NCI-H2029 treated with DMSO at 0.1 percent for 48 hours (cell line): ENCODE data around the gene RLN2.
"Not testable (repeated sequence)": the region's sequence is repeated elsewhere in the genome, so short reads cannot be mapped to it uniquely, and the experiment has no call there.

Experiments used
- DNase-seq: peaks from one replicate; lab custom pipeline; 2025; lab: John Stamatoyannopoulos, UW

Gene RLN2, protein sequence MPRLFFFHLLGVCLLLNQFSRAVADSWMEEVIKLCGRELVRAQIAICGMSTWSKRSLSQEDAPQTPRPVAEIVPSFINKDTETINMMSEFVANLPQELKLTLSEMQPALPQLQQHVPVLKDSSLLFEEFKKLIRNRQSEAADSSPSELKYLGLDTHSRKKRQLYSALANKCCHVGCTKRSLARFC

DNA sequence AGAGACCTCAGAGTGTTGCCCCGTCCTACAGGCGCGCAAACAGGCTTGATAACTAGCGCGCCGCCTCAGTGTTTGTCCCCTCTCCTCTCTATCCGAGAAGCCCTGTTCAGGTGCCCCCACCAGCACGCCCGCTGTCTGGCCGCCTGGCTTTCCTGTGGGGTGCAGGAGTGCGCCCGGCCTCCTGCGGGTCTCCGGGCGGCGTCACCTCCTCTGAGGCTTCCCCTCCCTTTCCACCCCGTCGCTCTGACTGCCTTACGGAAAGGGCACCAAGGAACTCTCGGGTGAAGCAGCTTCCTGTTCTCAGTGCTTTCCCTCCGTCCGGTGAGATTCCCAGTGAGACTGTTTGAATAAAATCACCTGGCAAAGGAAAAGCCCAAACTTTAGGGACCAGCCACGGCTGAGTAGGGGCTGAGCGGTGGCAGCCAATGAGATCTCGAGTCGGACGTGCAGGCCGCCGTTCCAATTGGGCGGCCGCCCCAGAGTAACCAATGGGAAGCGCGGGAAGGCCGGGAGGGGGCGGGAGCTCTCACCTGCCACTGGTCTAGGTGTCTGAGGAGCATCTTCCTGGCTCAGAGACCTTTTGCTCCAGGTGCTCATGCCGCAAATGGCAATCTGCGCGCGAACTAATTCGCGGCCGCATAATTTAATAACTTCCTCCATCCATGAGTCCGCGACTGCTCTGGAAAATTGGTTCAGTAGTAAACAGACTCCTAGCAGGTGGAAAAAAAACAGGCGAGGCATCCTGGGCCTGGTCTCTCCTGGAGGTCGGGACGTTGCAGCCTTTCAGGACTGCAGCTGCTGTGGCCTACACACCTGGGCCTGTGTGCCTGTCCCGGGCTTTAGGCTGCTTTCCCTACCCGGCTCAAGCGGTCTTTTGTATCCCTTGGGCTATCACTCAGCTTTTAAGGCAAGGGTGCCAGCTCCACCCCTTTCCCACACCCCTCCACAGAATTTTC, at the start of gene RLN2:
Gene RLN2 (minus strand): TSS at position 877 of the 956 bp plus-strand sequence. CDS start 136 bp downstream, at position 741.
- DNase-seq = not testable (repeated sequence)

DNA sequence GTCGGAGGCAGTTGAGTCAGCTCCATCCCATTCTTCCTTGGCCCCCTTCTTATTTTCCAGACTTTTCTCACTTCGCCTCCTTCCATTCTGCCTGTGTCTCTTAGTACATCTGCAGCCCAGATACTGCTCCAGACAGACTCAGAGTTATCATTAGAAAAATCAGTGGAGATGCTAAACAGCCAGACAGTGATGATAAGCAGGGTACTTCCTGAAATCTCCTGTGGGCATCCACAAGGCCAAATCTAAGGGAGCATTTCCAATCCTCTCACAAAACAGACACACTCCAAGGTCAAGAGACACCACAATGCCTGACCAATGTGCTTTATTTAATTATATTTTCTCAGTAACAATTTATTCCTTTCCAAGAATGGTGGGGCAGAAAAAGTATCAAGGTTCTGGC, 49.7 kb upstream of the RLN2 start:
- DNase-seq = no peak

DNA sequence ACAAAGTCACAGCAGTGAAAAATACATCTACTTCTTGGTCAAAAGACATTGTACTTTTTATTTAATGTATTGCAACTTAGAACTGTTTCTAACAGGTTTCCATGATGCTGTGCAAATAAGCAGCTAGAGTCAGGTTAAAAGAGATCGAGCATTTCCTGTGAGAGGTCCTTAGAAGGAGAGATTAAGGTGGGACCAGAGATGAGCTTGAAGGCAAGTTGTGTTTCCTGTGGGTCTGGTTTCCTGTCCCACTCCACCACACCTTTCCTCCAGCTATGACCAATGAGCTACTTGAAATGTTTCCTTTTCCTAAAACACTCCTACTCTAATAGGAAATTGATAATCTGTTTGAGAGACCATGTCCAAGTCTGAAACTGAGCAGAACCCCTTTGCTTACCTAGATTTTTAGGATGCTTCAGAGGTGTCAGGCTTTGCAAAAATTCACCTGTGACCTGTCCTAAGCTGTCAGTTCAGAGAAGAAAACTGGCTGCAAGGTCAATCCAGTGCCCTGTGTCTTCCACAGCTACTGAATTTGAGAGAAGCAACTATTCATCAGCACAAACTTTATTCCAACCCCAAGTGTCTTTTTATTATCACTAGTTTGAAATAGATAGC, 48.2 kb upstream of the RLN2 start:
- DNase-seq = no peak

DNA sequence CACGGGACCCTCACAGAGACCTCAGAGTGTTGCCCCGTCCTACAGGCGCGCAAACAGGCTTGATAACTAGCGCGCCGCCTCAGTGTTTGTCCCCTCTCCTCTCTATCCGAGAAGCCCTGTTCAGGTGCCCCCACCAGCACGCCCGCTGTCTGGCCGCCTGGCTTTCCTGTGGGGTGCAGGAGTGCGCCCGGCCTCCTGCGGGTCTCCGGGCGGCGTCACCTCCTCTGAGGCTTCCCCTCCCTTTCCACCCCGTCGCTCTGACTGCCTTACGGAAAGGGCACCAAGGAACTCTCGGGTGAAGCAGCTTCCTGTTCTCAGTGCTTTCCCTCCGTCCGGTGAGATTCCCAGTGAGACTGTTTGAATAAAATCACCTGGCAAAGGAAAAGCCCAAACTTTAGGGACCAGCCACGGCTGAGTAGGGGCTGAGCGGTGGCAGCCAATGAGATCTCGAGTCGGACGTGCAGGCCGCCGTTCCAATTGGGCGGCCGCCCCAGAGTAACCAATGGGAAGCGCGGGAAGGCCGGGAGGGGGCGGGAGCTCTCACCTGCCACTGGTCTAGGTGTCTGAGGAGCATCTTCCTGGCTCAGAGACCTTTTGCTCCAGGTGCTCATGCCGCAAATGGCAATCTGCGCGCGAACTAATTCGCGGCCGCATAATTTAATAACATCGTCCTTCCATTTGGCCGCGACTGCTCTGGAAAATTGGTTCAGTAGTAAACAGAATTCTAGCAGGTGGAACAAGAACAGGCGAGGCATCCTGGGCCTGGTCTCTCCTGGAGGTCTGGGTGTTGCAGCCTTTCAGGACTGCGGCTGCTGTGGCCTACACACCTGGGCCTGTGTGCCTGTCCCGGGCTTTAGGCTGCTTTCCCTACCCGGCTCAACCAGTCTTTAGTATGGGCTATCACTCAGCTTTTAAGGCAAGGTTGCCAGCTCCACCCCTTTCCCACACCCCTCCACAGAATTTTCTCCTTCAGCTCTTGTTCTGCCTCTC, 34.8 kb upstream of the RLN2 start, which contains the start of gene RLN1:
Gene RLN1 (minus strand): TSS at position 885 of the 990 bp plus-strand sequence. CDS start 130 bp downstream, at position 755.
- DNase-seq = not testable (repeated sequence)

DNA sequence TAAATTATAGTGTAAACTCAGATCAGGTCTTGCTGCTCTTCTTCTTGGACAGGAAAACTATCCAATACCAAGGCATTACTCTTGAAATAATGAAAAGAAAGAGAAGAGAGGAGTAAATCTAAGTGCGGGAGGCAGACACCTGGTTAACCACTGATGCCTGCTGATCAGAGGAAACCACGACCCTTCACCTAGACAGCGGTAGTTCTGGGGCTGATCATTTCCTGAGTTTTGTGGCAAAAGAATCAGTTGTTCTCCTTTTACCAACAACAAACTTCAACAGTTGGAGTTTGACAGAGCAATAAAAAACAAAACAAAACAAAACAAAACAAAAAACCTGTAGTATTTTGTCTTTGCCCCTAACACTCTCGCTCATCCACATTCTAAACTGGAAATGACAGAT, 32.2 kb upstream of the RLN2 start:
- DNase-seq = no peak

DNA sequence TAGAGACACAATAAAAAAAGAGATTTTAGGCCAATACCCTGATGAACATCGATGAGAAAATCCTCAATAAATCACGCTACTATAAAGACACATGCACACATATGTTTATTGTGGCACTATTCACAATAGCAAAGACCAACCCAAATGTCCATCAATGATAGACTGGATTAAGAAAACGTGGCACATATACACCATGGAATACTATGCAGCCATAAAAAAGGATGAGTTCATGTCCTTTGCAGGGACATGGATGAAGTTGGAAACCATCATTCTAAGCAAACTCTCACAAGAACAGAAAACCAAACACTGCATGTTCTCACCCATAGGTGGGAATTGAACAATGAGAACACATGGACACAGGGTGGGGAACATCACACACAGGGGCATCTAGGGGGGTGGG, 26.8 kb upstream of the RLN2 start:
- not testable (repeated sequence) for DNase-seq

DNA sequence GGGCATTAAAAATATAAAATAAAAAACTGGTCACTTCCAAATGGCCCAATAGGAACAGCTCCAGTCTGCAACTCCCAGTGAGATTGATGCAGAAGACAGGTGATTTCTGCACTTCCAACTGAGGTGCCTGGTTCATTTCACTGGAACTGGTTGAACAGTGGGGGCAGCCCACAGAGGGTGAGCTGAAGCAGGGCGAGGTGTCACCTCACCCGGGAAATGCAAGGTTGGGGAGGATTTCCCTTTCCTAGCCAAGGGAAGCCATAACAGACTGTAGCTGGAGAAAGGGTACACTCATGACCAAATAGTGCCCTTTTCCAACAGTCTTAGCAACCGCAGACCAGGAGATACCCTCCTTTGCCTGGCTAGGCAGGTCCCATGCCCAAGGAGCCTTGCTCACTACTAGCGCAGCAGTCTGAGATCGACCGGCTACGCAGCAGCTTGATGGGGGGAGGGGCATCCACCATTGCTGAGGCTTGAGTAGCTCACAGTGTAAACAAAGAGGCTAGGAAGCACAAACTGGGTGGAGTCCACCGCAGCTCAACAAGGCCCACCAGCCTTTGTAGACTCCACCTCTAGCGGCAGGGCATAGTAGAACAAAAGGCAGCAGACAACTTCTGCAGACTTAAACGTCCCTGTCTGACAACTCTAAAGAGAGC, 22.5 kb upstream of the RLN2 start:
- DNase-seq = no peak

DNA sequence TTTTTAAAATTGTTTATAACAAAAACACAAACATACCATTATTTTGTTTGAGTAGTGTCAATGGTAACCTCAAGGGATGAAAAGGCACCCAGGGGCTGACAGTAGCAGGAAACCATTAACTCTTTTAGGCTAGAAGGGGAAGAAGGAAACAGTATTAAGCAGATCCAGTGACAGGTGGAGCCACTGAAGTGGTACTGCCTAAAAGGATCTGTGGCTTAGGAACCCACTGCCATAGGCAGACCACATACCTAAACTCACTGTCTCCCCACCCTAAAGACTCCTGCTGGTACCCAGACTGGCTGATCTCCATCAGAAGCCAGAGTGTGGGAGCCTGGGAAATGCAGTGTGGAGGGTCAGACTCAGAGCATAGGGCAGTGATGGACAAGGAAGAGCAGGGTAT, 21.7 kb upstream of the RLN2 start:
- DNase-seq = no peak

DNA sequence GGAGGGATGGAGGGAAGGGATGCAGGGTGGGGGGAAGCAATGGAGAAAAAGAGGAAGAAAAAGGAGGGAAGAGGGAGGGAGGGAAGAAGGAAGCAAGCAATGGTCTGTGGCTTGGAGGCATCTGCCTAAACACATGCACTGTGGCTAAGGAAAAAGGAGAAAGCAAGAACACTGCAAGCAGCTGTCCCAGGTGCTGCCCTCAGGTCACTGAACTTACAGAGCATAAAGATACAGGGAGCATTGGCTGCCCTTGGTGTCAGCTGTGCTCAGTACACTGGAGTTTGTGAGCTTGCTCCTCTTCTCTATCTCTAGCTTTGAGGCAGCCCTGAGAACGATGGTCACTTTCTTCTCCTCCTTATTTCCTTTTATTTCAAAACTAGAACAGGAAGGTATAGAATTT, 17.1 kb upstream of the RLN2 start:
- DNase-seq = not testable (repeated sequence)

DNA sequence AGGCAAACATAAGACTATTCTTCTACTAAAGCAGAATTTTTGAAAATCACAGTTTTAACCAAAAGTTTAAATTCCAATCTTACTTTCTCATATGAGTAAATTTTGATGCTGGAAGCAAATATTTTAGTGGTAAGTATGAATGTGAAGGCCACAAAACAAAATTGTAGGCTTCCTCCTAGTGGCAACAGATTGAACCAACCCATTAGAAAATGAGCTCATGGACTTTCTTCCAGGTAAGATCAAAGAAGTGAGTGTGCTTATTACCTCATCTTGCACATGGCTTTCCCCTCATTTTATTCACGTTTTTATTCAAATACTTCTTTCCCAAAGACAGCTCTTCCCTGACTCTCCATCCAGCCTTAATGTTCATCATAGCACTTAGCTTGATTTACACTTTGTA, 16.5 kb upstream of the RLN2 start:
- no peak for DNase-seq

DNA sequence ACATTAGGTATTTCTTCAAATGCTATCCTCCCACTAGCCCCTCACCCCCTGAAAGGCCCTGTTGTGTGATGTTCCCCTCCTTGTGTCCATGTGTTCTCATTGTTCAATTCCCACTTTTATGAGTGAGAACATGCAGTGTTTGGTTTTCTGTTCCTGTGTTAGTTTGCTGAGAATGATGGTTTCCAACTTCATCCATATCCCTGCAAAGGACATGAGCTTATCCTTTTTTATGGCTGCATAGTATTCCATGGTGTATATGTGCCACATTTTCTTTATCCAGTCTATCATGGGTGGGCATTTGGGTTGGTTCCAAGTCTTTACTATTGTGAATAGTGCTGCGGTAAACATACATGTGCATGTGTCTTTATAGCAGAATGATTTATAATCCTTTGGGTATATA, 11.9 kb upstream of the RLN2 start:
- not testable (repeated sequence) for DNase-seq

DNA sequence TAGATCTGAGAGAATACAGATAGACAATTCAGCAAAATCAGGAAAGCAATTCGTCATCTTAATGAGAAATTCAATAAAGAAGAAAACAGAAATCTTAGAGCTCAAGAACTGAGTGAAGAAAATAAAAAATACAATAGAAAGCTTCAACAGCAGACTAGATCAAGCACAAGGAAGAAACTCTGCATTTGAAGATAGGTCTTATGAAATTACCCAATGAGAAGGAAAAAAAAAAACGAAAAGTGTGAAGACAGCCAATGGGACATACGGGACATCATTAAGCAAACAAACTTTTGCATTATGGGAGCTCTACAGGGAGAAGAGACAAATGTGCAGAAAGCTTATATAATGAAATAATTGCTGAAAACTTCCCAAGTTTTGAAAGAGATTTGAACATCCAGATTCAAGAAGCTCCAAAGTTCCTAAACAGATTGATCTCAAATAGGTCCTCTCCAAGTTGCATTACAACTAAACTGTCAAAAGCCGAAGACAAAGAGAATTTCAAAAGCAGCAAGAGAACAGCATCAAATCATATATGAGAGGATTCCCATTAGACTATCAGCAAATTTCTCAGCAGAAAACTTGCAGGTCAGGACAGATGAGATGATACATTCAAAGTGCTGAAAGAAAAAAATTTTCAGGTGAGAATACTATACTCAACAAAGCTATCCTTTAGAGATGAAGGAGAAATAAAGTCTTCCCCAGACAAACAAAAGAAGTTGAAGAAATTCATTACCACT, 10.8 kb upstream of the RLN2 start:
- DNase-seq = no peak

DNA sequence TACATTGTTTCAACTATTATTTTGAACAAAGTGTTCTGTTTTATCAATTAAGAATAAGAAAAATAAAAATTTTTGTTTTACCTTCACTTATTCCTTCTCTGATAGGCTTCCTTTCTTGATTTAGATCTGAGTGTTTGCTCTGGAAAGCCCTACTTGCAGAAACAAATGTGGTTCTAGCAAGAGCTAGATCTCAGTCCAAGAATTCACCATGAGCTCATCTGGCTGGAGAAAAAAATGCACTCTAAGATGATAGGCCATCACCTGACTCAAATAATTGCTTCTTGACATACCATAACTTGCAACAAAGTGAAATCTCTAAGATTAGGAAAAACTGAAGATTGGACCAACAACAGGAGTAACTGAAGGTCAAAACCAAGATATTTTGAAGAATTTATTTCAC, 6.3 kb upstream of the RLN2 start:
- DNase-seq = no peak

DNA sequence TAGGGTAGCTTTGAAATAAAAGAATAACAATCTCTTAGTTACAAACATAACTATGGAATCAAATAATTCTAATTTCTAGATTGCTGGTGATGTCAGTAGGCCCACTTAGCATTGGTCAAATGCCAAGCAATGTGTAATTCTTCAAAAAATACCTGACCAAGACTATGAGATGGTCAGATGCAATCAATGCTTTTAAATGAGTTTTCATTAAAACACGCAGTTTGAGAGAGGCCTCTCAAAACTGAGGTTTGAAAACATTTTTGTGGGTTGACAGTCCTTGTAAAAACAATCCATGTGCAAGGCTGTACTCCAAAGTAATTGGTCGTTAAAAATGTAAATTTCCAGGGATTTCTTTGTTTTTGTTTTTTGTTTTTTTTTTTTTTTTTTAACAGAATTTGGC, 1.2 kb upstream of the RLN2 start:
- DNase-seq = no peak

DNA sequence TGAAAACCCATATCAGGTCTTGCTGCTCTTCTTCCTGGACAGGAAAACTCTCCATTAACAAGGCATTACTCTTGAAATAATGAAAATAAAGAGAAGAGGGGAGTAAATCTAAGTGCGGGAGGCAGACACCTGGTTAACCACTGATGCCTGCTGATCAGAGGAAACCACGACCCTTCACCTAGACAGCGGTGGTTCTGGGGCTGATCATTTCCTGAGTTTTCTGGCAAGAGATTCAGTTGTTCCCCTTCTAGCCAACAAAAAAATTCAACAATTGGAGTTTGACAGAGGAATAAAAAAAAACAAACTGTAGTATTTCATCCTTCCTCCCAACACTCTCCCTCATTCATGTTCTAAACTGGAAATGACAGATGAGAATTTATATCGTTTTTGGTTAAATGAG, 3.0 kb downstream of the RLN2 start:
- no peak for DNase-seq

DNA sequence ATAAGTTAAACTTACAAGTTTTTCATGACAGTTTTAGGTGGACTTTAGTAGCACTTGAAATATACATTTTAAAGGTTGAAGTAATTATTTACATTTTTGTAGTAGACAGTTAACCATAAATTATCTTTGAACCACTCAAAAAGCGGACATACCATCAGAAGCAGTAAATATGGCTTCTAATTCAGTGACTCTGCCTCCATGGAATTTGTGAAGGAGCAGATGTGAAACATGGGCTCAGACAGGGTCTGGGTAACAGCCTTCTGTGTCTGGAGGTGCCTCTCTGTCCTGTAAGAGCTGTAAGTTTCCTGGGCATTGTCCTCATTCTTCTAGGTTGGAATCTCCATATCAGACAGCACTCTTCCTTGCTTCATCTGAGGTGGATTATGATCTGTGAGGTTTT, 12.4 kb downstream of the RLN2 start:
- no peak for DNase-seq

DNA sequence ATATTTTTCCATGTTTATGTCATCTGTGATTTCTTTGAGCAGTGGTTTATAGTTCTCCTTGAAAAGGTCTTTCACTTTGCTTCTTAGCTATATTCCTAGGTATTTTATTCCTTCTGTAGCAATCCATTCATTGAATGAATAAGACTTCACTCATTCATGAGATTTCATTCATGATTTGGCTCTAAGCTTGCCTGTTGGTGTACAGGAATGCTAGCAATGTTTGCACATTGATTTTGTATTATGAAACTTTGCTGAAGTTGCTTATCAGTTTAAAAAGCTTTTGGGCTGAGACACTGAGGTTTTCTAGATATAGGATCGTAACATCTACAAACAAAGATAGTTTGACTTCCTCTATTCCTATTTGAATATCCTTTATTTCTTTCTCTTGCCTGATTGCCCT, 15.9 kb downstream of the RLN2 start:
- no peak for DNase-seq

DNA sequence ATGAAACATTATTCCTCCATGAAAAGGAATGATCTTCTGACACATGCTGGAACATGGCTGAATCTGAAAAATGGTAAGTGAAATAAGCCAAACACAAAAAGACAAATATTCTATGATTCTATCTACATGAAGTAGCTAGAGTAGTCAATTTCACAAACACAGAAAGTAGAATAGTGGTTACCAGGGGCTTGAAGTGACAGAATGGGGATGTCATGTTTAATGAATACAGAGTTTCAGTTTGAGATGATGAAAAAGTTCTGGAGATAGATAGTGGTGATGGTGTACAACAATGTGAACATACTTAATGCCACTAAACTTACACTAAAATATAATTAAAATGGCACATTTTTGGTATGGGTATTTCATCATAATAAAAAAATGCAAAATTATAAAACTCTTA, 18.3 kb downstream of the RLN2 start:
- DNase-seq = no peak

DNA sequence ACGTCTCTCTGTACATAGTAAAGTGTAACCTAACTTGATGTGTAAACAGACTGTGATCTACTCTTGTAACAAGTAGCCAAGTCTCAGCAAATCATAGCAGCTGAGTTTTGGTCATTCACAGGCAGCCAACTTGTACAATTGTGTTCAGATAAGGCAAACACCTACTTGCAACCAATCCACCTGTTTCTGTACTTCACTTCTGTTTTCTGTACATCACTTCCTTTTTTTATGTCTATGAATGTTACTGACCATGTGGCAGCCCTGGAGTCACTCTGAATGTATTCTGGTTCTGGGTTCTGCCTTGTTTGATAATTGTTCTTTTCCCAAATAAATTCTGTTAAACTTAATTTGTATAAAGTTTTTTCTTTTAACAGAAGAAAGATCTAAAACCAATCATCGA, 26.0 kb downstream of the RLN2 start:
- no peak for DNase-seq

DNA sequence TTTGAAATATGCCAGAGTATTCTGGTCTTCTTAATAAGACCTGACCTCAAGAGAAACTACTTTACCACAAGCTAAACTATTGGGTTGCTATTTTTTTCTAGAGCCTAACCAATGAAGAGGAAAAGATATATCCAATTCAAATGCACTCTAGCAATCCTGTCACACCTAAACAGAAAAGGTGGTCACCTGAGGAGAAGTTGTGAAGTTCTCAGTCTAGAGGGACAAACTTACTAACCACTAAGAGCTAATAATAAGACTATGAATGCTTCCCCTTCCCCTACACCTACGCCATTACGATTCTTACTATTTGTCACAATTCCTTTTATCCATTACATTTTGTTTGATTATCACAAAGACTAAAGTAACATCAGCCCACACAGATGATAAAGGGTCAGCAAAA, 29.7 kb downstream of the RLN2 start:
- no peak for DNase-seq
